ENCODE measurements around the gene KLHL30.

KLHL30 gene

GRCh38 chr2:238154570-238154969 is 16.1 kb downstream of the KLHL30 start:
- no peak overlapping the region for H2AFZ ChIP-seq (ENCODE audit: low read length, unreplicated experiment)
- H3K79me2 ChIP-seq (ENCODE audit: control insufficient read depth, insufficient read depth, low read length, unreplicated experiment): no peaks in the 10 kb centered on the region
- H3K27me3 ChIP-seq (ENCODE audit: insufficient read depth, low read length): no peaks in the 10 kb centered on the region

DNA sequence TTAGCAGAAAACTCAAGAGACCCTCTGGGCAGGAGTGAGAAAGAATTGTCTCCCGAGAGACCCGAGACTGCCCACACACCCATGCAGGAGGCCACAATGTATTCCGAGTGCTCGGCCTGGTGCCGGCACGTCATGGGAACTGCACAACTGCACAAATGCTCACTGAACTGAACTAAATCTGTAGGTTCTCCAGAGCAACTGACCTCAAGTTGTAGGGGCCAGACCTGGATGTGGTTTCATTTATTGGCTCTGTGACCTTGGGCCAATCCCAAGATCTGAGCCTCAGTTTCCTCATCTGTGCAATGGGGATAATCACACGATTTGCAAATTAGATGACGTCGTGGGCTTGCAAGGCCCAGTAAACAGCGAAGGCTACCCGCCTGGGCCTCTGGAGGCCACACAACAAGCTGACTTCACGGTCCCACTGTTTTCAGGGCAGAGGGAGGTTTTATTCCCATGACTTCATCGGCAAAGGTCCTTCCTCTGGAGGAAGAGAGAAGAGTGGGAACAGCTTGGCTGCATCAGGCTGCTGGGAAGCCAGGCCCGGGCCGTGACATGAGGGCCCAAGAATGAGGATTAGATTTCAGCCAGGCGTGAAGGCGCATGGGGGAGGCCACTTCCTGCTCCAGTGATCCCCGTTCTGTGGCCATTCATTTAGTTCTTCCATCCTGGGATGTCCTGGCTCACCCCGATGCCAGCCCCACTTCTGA is 16.7 kb downstream of the KLHL30 start:
- no peak overlapping the region for H3K27ac ChIP-seq (ENCODE audit: low read depth, low read length)

More at GRCh38 chr2:238154570-238154969, 16.1 kb downstream of the KLHL30 start:
- no peak overlapping the region for H3K4me3 ChIP-seq (ENCODE audit: low read depth, low read length)
- H3K4me1 ChIP-seq (ENCODE audit: control insufficient read depth, insufficient read depth, low read length, unreplicated experiment): no peaks in the 10 kb centered on the region
- no peaks in the 10 kb centered on the region for H3K36me3 ChIP-seq (ENCODE audit: insufficient read depth, low read length)
- H3K27ac ChIP-seq (ENCODE audit: low read depth, low read length): no peak overlapping the region

DNA sequence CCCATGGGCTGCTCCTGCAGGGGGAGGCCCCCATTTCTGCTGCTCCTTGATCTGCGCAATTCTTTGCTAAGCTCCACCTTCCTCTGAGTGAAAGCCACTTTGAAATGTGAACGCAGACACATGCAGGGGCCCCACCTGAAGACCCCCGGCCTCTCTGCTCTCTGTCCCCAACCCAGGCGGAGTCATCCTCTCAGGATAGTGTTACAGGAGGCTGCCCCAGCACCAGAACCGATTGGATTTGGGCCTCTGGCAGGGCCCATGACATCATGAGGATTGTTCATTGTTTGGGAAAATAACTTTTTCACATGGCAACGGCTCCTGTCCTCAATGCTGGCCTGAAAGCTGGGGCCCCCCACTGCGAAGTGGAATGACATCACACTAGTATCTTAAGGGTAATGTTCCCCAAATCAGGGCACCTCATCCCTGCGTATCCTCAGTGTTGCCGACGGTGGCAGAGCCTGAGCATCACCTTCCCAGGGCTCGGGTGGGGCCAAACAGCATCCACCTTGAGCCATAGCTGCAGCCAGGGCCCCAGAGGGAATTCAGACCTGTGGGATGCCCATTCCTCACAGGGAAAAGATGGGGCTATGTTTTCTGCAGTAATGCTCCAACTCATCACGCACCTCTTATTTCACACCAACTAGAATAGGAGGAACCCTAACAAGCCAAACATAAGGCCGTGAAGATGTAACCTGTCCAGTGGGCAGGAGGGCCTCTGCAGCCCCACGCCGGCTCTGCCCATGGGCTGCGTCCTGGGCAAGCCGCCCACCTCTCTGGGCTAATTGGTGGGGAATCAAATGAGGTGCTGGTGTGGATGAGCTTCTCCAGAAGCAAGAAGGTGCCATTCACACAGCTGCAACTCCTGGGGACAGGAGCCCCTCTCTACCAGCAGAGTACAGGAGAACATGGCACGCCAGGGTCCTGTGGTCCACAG is 17.6 kb downstream of the KLHL30 start:
- Histone ChIP-seq H3K27ac (ENCODE audit: low read depth, low read length) (no peak overlapping the region), H3K4me3 (ENCODE audit: low read depth, low read length) (no peak overlapping the region), H3K27me3 (ENCODE audit: insufficient read depth, low read length) (no peaks in the 10 kb centered on the region), H3K4me1 (ENCODE audit: control insufficient read depth, insufficient read depth, low read length, unreplicated experiment) (peaks cover 5% of the 10 kb centered on the region), H3K36me3 (ENCODE audit: insufficient read depth, low read length) (no peaks in the 10 kb centered on the region), H3K79me2 (ENCODE audit: control insufficient read depth, insufficient read depth, low read length, unreplicated experiment) (no peaks in the 10 kb centered on the region), H2AFZ (ENCODE audit: low read length, unreplicated experiment) (no peak overlapping the region)

More for the DNA sequence above, 16.7 kb downstream of the KLHL30 start:
- Histone ChIP-seq H2AFZ (ENCODE audit: low read length, unreplicated experiment) (no peak overlapping the region), H3K4me3 (ENCODE audit: low read depth, low read length) (no peak overlapping the region), H3K4me1 (ENCODE audit: control insufficient read depth, insufficient read depth, low read length, unreplicated experiment) (peaks cover 5% of the 10 kb centered on the region), H3K79me2 (ENCODE audit: control insufficient read depth, insufficient read depth, low read length, unreplicated experiment) (no peaks in the 10 kb centered on the region), H3K27me3 (ENCODE audit: insufficient read depth, low read length) (no peaks in the 10 kb centered on the region), H3K36me3 (ENCODE audit: insufficient read depth, low read length) (no peaks in the 10 kb centered on the region)

DNA sequence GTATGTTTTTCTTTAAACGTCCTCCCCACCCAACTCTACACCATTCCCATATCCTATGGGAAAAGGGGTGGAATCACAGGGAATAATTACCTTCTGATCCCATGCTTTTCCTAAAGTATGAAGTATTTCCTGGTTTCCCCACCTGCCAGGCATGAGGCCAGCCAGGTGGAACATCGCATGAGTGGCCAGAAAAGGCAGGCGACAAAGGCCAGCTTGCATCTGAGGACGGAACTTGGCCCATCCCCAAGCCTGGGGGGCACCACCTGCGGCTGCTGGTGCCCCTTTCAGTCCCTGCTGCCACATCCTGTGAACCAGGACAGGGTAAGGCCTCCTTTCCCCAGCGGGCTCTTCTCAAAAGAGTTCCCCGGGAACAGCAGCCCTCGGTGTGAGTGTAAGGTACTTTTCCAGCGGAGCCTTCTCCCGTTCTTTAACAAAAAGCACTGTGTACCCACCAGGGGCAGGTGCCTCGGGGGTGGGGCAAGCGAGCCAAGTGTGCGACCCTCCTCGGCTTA is 19.1 kb downstream of the KLHL30 start:
- H3K4me3 ChIP-seq (ENCODE audit: low read depth, low read length): no peak overlapping the region
- no peak overlapping the region for H2AFZ ChIP-seq (ENCODE audit: low read length, unreplicated experiment)

GRCh38 chr2:238158018-238158508 is 19.6 kb downstream of the KLHL30 start:
- Histone ChIP-seq H3K36me3 (ENCODE audit: insufficient read depth, low read length) (no peaks in the 10 kb centered on the region), H3K4me3 (ENCODE audit: low read depth, low read length) (no peak overlapping the region), H3K27ac (ENCODE audit: low read depth, low read length) (no peak overlapping the region), H3K79me2 (ENCODE audit: control insufficient read depth, insufficient read depth, low read length, unreplicated experiment) (no peaks in the 10 kb centered on the region), H3K4me1 (ENCODE audit: control insufficient read depth, insufficient read depth, low read length, unreplicated experiment) (peaks cover 5% of the 10 kb centered on the region), H3K27me3 (ENCODE audit: insufficient read depth, low read length) (peaks cover 2% of the 10 kb centered on the region; the same call in 1 of the 2 replicates), H2AFZ (ENCODE audit: low read length, unreplicated experiment) (no peak overlapping the region)

More for the DNA sequence above, 19.1 kb downstream of the KLHL30 start:
- H3K27me3 ChIP-seq (ENCODE audit: insufficient read depth, low read length): no peaks in the 10 kb centered on the region
- H3K79me2 ChIP-seq (ENCODE audit: control insufficient read depth, insufficient read depth, low read length, unreplicated experiment): no peaks in the 10 kb centered on the region
- peaks cover 5% of the 10 kb centered on the region for H3K4me1 ChIP-seq (ENCODE audit: control insufficient read depth, insufficient read depth, low read length, unreplicated experiment)
- H3K36me3 ChIP-seq (ENCODE audit: insufficient read depth, low read length): no peaks in the 10 kb centered on the region
- no peak overlapping the region for H3K27ac ChIP-seq (ENCODE audit: low read depth, low read length)

- H3K27me3 ChIP-seq (ENCODE audit: insufficient read depth, low read length): peaks cover 7% of the 10 kb centered on the region; the same call in 1 of the 2 replicates
- no peaks in the 10 kb centered on the region for H3K79me2 ChIP-seq (ENCODE audit: control insufficient read depth, insufficient read depth, low read length, unreplicated experiment)
- no peaks in the 10 kb centered on the region for H3K36me3 ChIP-seq (ENCODE audit: insufficient read depth, low read length)
- no peak within 1 kb of the TSS for H3K27ac ChIP-seq (ENCODE audit: low read depth, low read length)
- peak within 1 kb of the TSS; percentile 83 for H3K4me3 ChIP-seq (ENCODE audit: low read depth, low read length)
- H2AFZ ChIP-seq (ENCODE audit: low read length, unreplicated experiment): no peak within 1 kb of the TSS
- H3K4me1 ChIP-seq (ENCODE audit: control insufficient read depth, insufficient read depth, low read length, unreplicated experiment): peaks cover 5% of the 10 kb centered on the region
Measured at GRCh38 chr2:238158509-238159070, 20.1 kb downstream of the KLHL30 start, which contains the start of gene ERFE. Gene ERFE, plus strand, starts transcription at chr2:238158970. Its CDS starts 38 bp downstream, at chr2:238159008.

GRCh38 chr2:238159071-238159539 is 20.6 kb downstream of the KLHL30 start:
- H3K36me3 ChIP-seq (ENCODE audit: insufficient read depth, low read length): no peaks in the 10 kb centered on the region
- no peak overlapping the region for H3K27ac ChIP-seq (ENCODE audit: low read depth, low read length)
- no peaks in the 10 kb centered on the region for H3K79me2 ChIP-seq (ENCODE audit: control insufficient read depth, insufficient read depth, low read length, unreplicated experiment)
- no peak overlapping the region for H2AFZ ChIP-seq (ENCODE audit: low read length, unreplicated experiment)
- peak overlapping the region; percentile 83 for H3K4me3 ChIP-seq (ENCODE audit: low read depth, low read length)
- peaks cover 12% of the 10 kb centered on the region; the same call in 1 of the 2 replicates for H3K27me3 ChIP-seq (ENCODE audit: insufficient read depth, low read length)
- peaks cover 5% of the 10 kb centered on the region for H3K4me1 ChIP-seq (ENCODE audit: control insufficient read depth, insufficient read depth, low read length, unreplicated experiment)

- H3K4me3 ChIP-seq (ENCODE audit: low read depth, low read length): peak overlapping the region; percentile 83
- H3K27me3 ChIP-seq (ENCODE audit: insufficient read depth, low read length): peaks cover 14% of the 10 kb centered on the region; the same call in 1 of the 2 replicates
- H2AFZ ChIP-seq (ENCODE audit: low read length, unreplicated experiment): no peak overlapping the region
- peaks cover 5% of the 10 kb centered on the region for H3K4me1 ChIP-seq (ENCODE audit: control insufficient read depth, insufficient read depth, low read length, unreplicated experiment)
- H3K36me3 ChIP-seq (ENCODE audit: insufficient read depth, low read length): no peaks in the 10 kb centered on the region
- no peak overlapping the region for H3K27ac ChIP-seq (ENCODE audit: low read depth, low read length)
- H3K79me2 ChIP-seq (ENCODE audit: control insufficient read depth, insufficient read depth, low read length, unreplicated experiment): no peaks in the 10 kb centered on the region
Measured at GRCh38 chr2:238159661-238160205, 21.3 kb downstream of the KLHL30 start.

DNA sequence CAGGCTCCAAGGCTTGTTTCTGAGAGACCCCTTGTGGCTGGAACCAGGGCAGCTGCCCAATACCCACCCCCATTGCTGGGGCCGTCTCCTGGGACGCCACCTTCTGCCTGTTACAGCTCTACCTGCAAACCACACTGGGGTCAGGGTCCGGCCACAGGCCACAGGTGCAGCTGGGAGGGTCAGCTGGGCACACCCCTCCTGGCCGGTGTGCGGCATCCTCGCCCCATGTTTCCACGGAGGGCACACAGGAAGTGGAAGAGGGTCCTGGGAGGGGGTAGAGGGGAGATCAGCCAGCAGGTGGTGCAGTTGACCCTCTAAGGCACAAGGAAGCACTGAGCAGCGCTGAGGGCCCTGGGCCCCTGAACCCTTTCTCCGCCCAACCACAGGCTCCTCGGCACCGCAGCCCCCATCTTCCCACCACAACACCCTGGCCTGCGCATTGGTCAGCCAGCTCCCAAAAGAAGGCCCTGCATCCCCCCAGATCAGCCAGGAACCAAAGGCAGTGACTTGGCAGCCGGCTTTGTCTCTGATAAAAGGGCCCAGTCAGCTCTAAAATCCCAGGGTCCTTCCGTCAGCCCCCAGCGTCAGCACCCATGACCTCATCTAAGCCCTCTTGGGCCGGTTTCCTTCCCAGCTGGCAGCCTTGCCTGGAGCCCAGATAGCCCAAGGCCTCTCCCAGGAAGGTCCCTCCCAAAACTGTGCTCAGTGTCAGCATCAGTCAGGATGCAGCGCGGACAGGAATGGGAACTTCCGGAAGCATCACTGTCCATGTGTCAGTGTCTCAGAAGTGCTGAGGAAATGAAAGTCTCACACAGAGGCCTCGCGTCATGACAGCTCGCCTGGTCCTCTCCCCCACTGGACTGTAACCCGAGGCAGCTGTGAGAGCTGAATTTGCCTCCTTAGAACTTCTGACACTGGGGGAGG is 22.0 kb downstream of the KLHL30 start:
- Histone ChIP-seq H3K27me3 (ENCODE audit: insufficient read depth, low read length) (peaks cover 14% of the 10 kb centered on the region; the same call in 1 of the 2 replicates), H3K36me3 (ENCODE audit: insufficient read depth, low read length) (no peaks in the 10 kb centered on the region), H3K27ac (ENCODE audit: low read depth, low read length) (no peak overlapping the region), H3K79me2 (ENCODE audit: control insufficient read depth, insufficient read depth, low read length, unreplicated experiment) (no peaks in the 10 kb centered on the region), H3K4me3 (ENCODE audit: low read depth, low read length) (no peak overlapping the region), H2AFZ (ENCODE audit: low read length, unreplicated experiment) (no peak overlapping the region), H3K4me1 (ENCODE audit: control insufficient read depth, insufficient read depth, low read length, unreplicated experiment) (peaks cover 5% of the 10 kb centered on the region)
